ENCODE results near the gene OR51B5. TPM values are rescaled to one million over a fixed set of nuclear protein-coding genes. Genes with fewer than 3 reads are reported as not detected.
"Not testable (repeated sequence)": the region's sequence is repeated elsewhere in the genome, so short reads cannot be mapped to it uniquely, and the experiment has no call there.

OR51B5 gene
- total RNA-seq, 1 donor from 2014 or later, result not detected

DNA sequence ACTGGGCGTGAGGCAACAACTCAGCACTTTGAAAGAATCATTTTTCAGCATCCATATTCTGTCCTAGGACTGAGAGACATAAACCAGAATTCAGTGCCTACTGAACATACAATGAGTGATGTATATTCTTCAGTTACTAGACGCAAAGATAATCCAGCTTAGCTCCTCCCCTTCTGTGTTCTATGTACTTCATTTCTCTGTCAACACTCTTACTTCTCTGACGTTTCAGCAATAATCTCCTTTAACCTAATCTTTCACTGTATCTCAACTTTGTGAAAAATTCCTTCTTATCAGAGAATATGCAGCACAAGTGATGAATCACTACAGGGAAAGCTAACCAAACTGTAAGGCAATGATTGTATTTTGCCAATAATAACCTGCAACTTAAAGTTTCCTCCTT lies 2.5 kb upstream of the OR51B5 start:
- Histone ChIP-seq H3K4me1 (no peaks in the 10 kb centered on the region), H4K20me1 (ENCODE audit: low read depth) (no peaks in the 10 kb centered on the region), H3K27me3 (no peaks in the 10 kb centered on the region), H3K36me3 (no peaks in the 10 kb centered on the region), H3K79me2 (ENCODE audit: low read depth) (no peaks in the 10 kb centered on the region), H3K4me2 (no peak overlapping the region), H2AFZ (replicated peaks) (no peak overlapping the region), H3K27ac (no peak overlapping the region), H3F3A (ENCODE audit: low read depth) (no peaks in the 10 kb centered on the region), H3K9ac (no peak overlapping the region), H3K9me3 (ENCODE audit: low read depth) (no peaks in the 10 kb centered on the region), H3K4me3 (no peak overlapping the region)
- no peak overlapping the region for H3K27ac Mint-ChIP-seq
- H3K4me1 Mint-ChIP-seq, result peaks cover 3% of the 10 kb centered on the region
- H3K27me3 Mint-ChIP-seq (ENCODE audit: insufficient read depth, low read depth), result no peaks in the 10 kb centered on the region
- no peaks in the 10 kb centered on the region for H3K9me3 Mint-ChIP-seq
- no peak overlapping the region for H3K4me3 Mint-ChIP-seq
- DNase-seq (ENCODE audit: low spot score), result no peak
- H3K36me3 Mint-ChIP-seq, result no peaks in the 10 kb centered on the region
- TF ChIP-seq EZH2phosphoT487 (IDR thresholded peaks at IDR 0.05) (no peak), EZH2 (IDR thresholded peaks at IDR 0.05) (no peak)
- TF ChIP-seq, protein P1, sequence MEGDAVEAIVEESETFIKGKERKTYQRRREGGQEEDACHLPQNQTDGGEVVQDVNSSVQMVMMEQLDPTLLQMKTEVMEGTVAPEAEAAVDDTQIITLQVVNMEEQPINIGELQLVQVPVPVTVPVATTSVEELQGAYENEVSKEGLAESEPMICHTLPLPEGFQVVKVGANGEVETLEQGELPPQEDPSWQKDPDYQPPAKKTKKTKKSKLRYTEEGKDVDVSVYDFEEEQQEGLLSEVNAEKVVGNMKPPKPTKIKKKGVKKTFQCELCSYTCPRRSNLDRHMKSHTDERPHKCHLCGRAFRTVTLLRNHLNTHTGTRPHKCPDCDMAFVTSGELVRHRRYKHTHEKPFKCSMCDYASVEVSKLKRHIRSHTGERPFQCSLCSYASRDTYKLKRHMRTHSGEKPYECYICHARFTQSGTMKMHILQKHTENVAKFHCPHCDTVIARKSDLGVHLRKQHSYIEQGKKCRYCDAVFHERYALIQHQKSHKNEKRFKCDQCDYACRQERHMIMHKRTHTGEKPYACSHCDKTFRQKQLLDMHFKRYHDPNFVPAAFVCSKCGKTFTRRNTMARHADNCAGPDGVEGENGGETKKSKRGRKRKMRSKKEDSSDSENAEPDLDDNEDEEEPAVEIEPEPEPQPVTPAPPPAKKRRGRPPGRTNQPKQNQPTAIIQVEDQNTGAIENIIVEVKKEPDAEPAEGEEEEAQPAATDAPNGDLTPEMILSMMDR (IDR thresholded peaks at IDR 0.05), result no peak

DNA sequence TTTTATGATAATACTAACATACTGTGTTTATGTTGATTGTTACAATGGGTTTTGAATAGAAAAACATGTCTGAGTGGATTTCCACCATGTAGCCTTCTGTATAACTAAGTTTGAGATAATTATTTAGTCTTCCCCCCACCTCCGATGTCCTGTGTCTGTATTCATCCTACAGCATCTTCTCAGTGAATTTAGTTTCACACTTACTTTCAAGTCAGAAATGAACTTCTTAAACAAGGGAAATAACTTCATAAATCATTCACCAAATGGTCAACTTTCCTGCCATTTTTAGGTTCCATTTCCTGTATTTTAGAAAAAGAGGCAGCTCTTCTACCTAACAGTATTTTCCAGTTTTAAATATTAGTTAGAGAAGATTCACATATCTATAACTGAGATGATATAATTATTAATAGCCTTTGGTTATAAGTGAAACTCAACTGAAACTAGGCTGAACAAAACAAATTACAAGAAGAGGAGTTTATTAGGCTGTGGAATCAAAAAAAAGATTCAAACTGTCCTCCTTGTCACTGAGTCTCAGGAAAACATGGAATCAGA lies 3.5 kb downstream of the OR51B5 start:
- no peaks in the 10 kb centered on the region for H3K4me1 ChIP-seq
- DNase-seq (ENCODE audit: low spot score), result no peak
- H3K4me3 ChIP-seq, result no peak overlapping the region
- no peaks in the 10 kb centered on the region for H4K20me1 ChIP-seq (ENCODE audit: low read depth)
- Mint-ChIP-seq H3K9me3 (no peaks in the 10 kb centered on the region), H3K4me3 (no peak overlapping the region), H3K4me1 (no peaks in the 10 kb centered on the region), H3K36me3 (no peaks in the 10 kb centered on the region), H3K27me3 (ENCODE audit: insufficient read depth, low read depth) (peaks cover 2% of the 10 kb centered on the region), H3K27ac (no peak overlapping the region)
- no peak overlapping the region for H2AFZ ChIP-seq (replicated peaks)
- H3K4me2 ChIP-seq, result no peak overlapping the region
- H3K9me3 ChIP-seq (ENCODE audit: low read depth), result no peaks in the 10 kb centered on the region
- no peak for TF ChIP-seq EZH2phosphoT487 (IDR thresholded peaks at IDR 0.05)
- no peak for TF ChIP-seq EZH2 (IDR thresholded peaks at IDR 0.05)
- TF ChIP-seq, protein P1 (IDR thresholded peaks at IDR 0.05), result no peak
- H3K79me2 ChIP-seq (ENCODE audit: low read depth), result no peaks in the 10 kb centered on the region
- H3K27ac ChIP-seq, result no peak overlapping the region
- H3K27me3 ChIP-seq, result no peaks in the 10 kb centered on the region
- H3F3A ChIP-seq (ENCODE audit: low read depth), result no peaks in the 10 kb centered on the region
- H3K9ac ChIP-seq, result no peak overlapping the region
- H3K36me3 ChIP-seq, result no peaks in the 10 kb centered on the region

DNA sequence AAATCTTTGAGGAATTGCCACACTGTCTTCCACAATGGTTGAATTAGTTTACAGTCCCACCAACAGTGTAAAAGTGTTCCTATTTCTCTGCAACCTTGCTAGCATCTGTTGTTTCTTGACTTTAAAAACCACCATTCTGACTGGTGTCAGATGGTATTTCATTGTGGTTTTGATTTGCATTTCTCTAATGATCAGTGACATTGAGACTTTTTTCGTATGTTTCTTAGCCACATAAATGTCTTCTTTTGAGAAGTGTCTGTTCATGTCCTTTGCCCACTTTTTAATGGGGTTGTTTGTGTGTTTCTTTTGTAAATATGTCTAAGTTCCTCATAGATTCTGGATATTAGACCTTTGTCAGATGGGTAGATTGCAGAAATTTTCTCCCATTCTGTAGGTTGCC lies 6.1 kb downstream of the OR51B5 start:
- not testable (repeated sequence) for H3K36me3 Mint-ChIP-seq

DNA sequence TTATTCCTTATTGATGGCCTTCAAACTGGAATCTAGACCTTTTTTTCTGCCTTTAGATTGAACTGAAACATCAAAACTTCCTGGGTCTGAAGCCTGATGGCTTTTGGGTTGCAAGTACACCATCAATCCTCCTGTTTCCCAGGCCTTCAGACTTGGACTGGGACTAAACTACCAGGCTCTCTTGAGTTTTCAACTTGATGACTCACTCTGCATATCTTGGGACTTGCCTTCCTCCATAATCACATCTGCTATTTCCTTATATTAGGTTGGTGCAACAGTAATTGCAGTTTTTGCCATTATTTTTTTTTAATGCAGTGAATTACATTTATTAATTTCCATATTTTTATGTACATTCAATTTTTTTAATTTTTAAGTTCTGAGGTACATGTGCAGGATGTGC lies 7.0 kb downstream of the OR51B5 start:
- H3K4me1 Mint-ChIP-seq, result no peaks in the 10 kb centered on the region
- Histone ChIP-seq H4K20me1 (ENCODE audit: low read depth) (no peaks in the 10 kb centered on the region), H3K4me1 (peaks cover 4% of the 10 kb centered on the region), H2AFZ (replicated peaks) (no peak overlapping the region), H3K4me3 (no peak overlapping the region), H3K27me3 (no peaks in the 10 kb centered on the region), H3K9ac (no peak overlapping the region), H3F3A (ENCODE audit: low read depth) (no peaks in the 10 kb centered on the region), H3K4me2 (no peak overlapping the region), H3K36me3 (no peaks in the 10 kb centered on the region), H3K79me2 (ENCODE audit: low read depth) (no peaks in the 10 kb centered on the region), H3K27ac (no peak overlapping the region), H3K9me3 (ENCODE audit: low read depth) (no peaks in the 10 kb centered on the region)
- H3K27me3 Mint-ChIP-seq (ENCODE audit: insufficient read depth, low read depth), result peaks cover 2% of the 10 kb centered on the region
- TF ChIP-seq EZH2phosphoT487 (IDR thresholded peaks at IDR 0.05) (no peak), EZH2 (IDR thresholded peaks at IDR 0.05) (no peak)
- TF ChIP-seq, protein P1 (IDR thresholded peaks at IDR 0.05), result no peak
- no peak overlapping the region for H3K27ac Mint-ChIP-seq
- H3K9me3 Mint-ChIP-seq, result no peaks in the 10 kb centered on the region
- DNase-seq (ENCODE audit: low spot score), result no peak
- no peak overlapping the region for H3K4me3 Mint-ChIP-seq
- no peaks in the 10 kb centered on the region for H3K36me3 Mint-ChIP-seq

More for the DNA sequence above, 6.1 kb downstream of the OR51B5 start:
- H3K4me3 Mint-ChIP-seq; DNase-seq (ENCODE audit: low spot score); H2AFZ ChIP-seq (replicated peaks); H3K4me1 Mint-ChIP-seq; H3K27me3 ChIP-seq; H3K4me3 ChIP-seq; H4K20me1 ChIP-seq (ENCODE audit: low read depth); H3K9ac ChIP-seq; H3K4me2 ChIP-seq; H3K9me3 ChIP-seq (ENCODE audit: low read depth); H3K79me2 ChIP-seq (ENCODE audit: low read depth); H3K27ac ChIP-seq; H3K9me3 Mint-ChIP-seq; H3K27ac Mint-ChIP-seq; H3K36me3 ChIP-seq; H3K27me3 Mint-ChIP-seq (ENCODE audit: insufficient read depth, low read depth); H3F3A ChIP-seq (ENCODE audit: low read depth); H3K4me1 ChIP-seq: not testable (repeated sequence)

Measured in neural progenitor cell (in vitro differentiated cells).